TTC549 (cell line): ENCODE measurements around the gene NEK10.
"Not testable (repeated sequence)": the region's sequence is repeated elsewhere in the genome, so short reads cannot be mapped to it uniquely, and the experiment has no call there.

ENCODE experiments used
- FAIRE-seq: peaks from 2 replicates; lab custom pipeline; 2012; peaks lifted over from hg19 to GRCh38; lab: Jason Lieb, UNC

NEK10 gene

DNA sequence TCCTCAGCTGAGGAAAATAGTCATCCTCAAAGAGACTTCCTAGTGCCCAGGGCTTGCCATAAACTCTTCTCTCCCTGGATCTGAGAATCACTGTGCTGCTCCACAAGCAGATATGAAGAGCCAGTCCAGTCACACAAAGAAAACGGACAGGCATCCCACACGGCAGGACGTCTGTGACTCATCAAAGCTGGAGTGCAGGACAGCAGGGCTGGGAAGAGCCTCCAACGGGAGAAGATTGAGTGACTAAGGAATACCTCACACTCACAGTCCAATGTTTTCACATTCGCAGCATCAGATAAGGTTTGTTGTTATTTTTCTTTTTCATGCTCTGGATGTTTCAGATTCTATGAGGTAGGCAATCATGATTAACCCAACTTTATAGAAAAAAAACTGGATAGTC lies 57.8 kb downstream of the NEK10 start:
- FAIRE-seq = no peak

DNA sequence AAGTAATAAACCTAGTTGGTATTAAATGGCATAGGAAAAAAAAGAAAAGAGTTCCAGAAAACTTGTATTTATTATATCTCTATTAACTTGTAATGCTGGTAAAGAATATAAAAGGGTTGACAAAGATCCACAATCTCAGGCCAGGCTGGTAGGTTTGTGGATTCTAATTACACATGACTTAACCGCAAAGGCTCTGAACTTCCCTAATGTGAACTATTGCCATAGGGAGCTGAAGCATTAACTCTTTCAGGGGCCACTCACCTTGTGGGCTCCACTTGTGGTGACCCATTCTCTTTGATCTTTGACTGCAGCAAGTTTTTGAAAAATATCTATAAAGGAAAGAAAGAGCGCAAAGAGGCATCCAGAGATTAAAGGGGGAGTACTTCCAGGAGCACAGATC lies 58.5 kb downstream of the NEK10 start:
- no peak for FAIRE-seq

DNA sequence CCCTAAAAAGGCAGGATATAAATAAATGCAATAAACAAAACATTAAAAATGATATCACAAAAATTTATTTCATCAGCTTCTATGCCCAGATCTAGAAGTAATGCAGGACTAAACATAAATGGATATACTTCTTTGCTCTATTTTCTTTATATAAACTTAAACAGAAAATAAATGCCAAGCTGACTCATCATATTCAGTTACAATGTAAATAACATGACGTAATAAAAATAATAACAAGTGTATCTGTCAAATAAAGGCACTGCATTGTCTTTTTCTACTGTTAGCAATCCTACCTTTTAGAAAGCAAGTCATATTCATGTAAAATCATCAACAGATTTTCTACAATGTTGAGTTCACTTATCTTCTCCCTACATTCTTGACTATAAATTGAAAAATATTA lies 61.6 kb downstream of the NEK10 start:
- FAIRE-seq = no peak

- FAIRE-seq = no peak
Observed at GRCh38 chr3:27302891-27303290, 66.3 kb downstream of the NEK10 start.

- FAIRE-seq = not testable (repeated sequence)
Observed at GRCh38 chr3:27298981-27299380, 70.2 kb downstream of the NEK10 start.

DNA sequence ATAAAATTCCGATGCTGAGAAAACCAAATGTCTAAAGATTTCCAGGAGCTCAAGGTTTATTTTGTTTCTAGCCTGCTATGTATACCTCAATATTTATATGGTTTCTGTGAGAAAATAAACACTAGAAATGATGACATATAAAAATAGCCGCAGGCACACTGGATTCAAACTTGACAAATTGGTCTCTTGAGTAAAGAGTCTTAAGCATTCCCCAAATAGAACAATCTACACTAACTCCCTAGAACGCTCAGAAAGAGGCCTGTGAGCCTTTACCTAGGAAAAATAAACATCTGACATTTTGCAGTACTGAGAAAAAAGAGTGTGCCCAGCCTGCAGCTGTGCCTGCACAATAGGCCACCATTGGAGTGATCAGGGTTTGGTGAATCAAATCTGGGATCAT lies 75.2 kb downstream of the NEK10 start:
- no peak for FAIRE-seq

GRCh38 chr3:27290760-27291159 lies 78.4 kb downstream of the NEK10 start:
- no peak for FAIRE-seq

DNA sequence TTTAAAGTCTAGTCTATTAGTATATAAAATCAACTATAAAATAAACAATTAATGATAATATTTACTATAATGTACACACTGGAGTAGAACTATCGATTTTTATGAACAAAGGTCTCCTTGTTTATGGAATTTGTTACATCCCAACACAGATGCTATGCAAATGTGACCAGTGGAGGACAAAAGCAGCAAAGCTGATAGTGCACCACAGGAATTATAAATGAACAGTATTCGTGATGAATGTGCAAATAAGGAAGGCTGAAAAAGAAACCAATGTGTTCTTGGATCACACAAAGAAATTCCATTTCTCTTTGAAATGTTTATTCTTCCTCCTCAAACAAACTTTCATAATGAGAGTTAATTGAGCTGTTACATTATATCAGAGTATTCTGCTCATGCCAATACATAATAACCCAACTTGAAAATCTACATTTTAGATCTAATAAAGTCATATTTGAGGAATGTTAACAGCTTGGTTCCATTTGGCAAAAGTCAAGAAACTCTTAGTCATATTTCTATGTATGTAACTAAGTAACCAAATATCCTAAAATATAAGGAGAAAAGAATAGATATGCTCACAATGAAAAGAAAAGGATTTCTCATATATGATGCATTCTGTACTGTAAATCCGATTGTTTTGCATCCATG lies 79.3 kb downstream of the NEK10 start:
- FAIRE-seq = no peak

GRCh38 chr3:27287052-27287451 lies 82.1 kb downstream of the NEK10 start:
- no peak for FAIRE-seq

- FAIRE-seq = not testable (repeated sequence)
Observed at GRCh38 chr3:27286467-27286866, 82.7 kb downstream of the NEK10 start.

- FAIRE-seq = no peak
Observed at GRCh38 chr3:27285668-27286067, 83.5 kb downstream of the NEK10 start.

DNA sequence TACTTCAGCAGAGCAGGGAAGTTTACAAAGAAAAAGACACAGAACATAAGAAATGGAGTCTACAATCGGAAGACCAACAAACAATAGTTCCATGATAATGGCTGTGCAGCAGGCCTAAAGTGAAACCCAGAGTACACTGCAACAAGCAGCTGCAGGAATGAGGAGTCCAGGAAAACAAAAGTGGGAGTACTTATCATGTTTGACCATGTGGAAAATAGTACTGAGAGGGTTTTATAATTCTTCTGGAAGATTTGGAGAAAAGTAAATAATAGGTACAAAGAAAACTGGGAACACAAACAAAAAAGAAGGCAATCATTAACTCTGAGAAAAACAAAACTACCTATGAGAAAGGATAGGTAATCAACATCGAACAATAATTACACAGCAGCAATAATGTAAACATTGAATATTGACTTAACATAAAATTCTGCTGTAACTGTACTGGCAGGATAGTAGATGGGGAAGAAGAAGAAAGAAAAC lies 87.5 kb downstream of the NEK10 start:
- no peak for FAIRE-seq

- peak; percentile 25 for FAIRE-seq
Observed at GRCh38 chr3:27279123-27279522, 90.1 kb downstream of the NEK10 start.

DNA sequence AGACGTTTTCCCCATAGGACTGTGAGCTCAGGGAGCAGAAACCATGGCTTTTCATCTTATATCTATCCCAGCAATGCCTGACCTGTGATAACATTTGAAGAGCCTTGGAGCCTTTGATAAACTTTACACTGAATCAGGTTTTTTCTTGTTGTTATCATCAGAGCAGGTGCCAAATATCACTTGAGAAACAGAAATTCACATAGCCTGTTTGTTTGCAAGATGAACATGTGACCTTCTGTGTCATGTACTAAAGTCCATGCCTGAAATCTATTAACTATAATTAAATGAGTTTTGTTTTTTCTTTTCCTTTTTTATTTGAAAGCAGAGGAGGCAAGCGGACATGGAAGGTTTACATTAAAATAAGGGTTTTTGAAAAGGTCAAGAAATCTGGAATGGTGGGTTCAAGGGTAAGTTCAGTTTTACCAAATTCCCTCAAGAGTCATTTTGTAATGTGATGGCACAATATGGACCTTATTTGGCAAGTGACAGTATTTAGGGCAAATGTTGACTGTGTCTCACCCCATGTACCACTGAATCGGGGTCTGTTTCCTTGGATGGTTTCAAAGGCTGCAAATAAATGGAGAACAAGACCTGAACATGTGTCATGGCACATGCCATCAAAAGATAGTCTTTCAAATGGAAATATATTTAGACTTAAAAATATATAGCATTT lies 90.7 kb downstream of the NEK10 start:
- FAIRE-seq = no peak

DNA sequence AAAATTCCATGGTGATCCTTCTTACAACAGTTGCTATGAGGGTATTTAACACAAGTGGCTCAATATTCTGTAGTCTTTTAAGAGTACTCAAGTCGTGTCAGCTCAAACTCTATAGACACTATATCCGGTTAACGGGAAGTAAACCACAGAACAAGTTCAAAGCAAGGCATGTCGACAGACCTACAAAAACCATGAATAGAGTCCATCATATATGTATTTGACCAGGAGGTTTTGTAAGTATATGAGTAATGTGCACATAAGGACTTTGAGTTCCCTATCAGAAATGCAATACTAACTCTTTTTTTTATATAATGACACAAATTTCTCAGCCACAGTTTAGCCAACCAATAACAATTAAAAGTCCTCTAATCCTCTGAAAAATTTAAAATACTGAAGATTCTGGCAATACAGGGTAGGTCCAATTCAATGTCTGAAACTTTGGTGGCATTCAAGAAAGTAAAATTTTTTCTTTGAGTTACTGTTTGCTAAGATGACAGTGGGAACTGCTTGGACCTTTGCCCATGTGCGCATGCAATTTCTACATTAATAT lies 93.7 kb downstream of the NEK10 start:
- no peak for FAIRE-seq

- FAIRE-seq = no peak
Observed at GRCh38 chr3:27271890-27272289, 97.3 kb downstream of the NEK10 start.

GRCh38 chr3:27254896-27255295 lies 114.3 kb downstream of the NEK10 start:
- no peak for FAIRE-seq

GRCh38 chr3:27253831-27254230 lies 115.4 kb downstream of the NEK10 start:
- FAIRE-seq = no peak

DNA sequence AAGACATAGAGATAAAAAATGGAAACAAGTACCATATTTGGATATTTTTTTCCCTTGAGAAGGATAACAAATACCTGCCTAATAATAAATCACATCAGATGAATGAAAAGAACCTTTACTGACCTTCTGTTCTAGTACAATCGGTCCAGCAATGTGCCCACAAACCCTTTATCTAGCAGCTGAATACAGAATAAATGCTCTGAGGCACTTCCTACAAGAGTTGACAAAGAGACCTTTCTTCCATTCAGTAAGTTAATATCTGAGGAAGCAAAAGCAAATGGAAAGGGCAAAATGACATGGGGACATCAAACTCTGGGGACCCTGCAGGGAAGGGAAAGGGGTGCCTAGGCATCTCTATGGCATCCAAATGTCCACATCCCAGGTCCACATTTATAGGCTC lies 115.8 kb downstream of the NEK10 start:
- FAIRE-seq = no peak

DNA sequence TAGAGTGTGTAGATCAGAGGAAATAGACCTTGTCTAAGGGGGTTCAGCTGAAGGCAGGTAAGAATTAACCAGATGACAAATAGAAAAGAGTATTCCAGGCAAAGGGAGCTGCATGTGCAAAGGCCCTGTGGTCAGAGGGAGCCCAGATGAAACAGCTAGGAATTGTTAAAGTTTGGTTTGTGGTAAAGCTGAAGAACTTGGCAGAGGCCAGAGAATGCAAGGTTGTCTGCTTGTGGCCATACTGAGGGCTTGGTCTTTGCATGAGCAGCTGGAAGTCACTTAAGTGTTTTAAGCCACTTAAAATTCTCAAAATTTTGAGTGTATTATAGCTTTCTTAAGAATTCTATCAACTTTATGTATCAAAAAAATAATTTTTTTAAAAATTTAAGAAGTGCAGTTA lies 116.5 kb downstream of the NEK10 start:
- FAIRE-seq = no peak

DNA sequence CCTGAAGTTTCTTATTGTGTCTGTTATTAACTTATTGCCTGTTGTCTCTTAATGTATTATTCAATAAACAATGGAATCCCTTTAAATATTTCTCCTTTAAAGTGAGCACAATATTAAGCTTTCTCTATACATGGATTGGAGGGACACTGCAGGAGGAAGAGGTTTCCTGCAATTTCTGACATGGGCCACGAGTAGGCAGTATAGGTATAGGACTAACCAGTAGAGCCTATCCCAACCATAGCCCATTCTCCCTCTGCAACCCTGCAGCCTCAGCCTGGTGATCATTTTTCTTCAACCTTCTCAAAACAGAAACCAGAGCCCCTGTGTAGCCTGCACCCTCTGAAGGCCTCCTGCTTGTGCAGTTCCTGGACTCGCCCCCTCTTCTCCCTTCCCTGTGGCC lies 124.8 kb downstream of the NEK10 start:
- FAIRE-seq = no peak

- FAIRE-seq = no peak
Observed at GRCh38 chr3:27239951-27240350, 129.2 kb downstream of the NEK10 start.

- no peak for FAIRE-seq
Observed at GRCh38 chr3:27228805-27229204, 140.4 kb downstream of the NEK10 start.

GRCh38 chr3:27224197-27224596 lies 145.0 kb downstream of the NEK10 start:
- FAIRE-seq = no peak
